Endothelial cell of umbilical vein (primary cell): ENCODE data around the gene SNX24. TPM values are rescaled to one million over a fixed set of nuclear protein-coding genes. Genes with fewer than 3 reads are reported as not detected.
A peak's percentile ranks its signal among the peaks of the same experiment; 100 is the strongest.

Experiments
- BruUV-seq: library from RNA; stranded (reverse); fragments of 400-500 nt; replicated peaks from 2 replicates; lab custom pipeline; 2021; lab: Mats Ljungman, UMichigan
- CTCF ChIA-PET: fragments of 300-600, 350-600 bp; sonication (Branson Sonifier 250); formaldehyde crosslinking; loops from one replicate; lab custom pipeline; 2021; ENCODE audit warnings: antibody characterized with exemption, inconsistent platforms; lab: Charles Lee
- POLR2A ChIA-PET: fragments of 300-600, 350-600 bp; sonication (Branson Sonifier 250); formaldehyde crosslinking; loops from one replicate; lab custom pipeline; 2021; ENCODE audit warnings: antibody characterized with exemption, inconsistent platforms; lab: Charles Lee
- DNase-seq: peaks from one replicate; pipeline ENCODE4 v3.0.0-alpha.2; 2011; ENCODE audit warnings: low read depth, low spot score
- FAIRE-seq: peaks from 2 replicates; lab custom pipeline; 2011; peaks lifted over from hg19 to GRCh38; lab: Jason Lieb, UNC
- H2AFZ ChIP-seq: 2 replicates; pipeline ENCODE4 v1.6.0; 2012; ENCODE audit warnings: low read depth, low read length, control low read depth, inconsistent platforms
- H3K27ac ChIP-seq: 2 replicates; pipeline ENCODE4 v1.5.1; 2011; ENCODE audit warnings: low read depth, mild to moderate bottlenecking, control low read depth, low read length, moderate library complexity; ENCODE audit not compliant: insufficient read depth
- H3K27me3 ChIP-seq, 2 experiments: 2 replicates each; pipeline versions ENCODE4 v1.6.0 to v1.6.1; 2011; ENCODE audit warnings: low read length in 2 of 2, mixed read lengths in 1 of 2; ENCODE audit not compliant: control insufficient read depth in 2 of 2, insufficient read depth in 2 of 2
- H3K36me3 ChIP-seq, 2 experiments: 2 replicates in 1 of 2; 3 replicates in 1 of 2; pipeline ENCODE4 v1.5.1; 2011; ENCODE audit warnings: low read length in 2 of 2, mild to moderate bottlenecking in 1 of 2, moderate library complexity in 1 of 2; ENCODE audit not compliant: control insufficient read depth in 2 of 2, insufficient read depth in 2 of 2; ENCODE audit errors: extremely low read depth in 1 of 2
- H3K4me1 ChIP-seq: 3 replicates; pipeline ENCODE4 v1.5.1; 2011; ENCODE audit warnings: mild to moderate bottlenecking, low read length; ENCODE audit not compliant: control insufficient read depth, insufficient read depth; ENCODE audit errors: extremely low read depth
- H3K4me2 ChIP-seq: 2 replicates; pipeline ENCODE4 v1.6.1; 2011; ENCODE audit warnings: low read length, control low read depth, mixed read lengths; ENCODE audit not compliant: insufficient read depth
- H3K4me3 ChIP-seq, 3 experiments: fragments of 200-600 bp in 1 of 3; sonication (generic), shearing (Covaris generic) in 1 of 3; replicated peaks in 1 of 3; 2 replicates each; pipeline ENCODE4 v1.5.1; 2011 to 2016; ENCODE audit warnings: control low read depth in 3 of 3, low read length in 3 of 3, mild to moderate bottlenecking in 2 of 3, inconsistent platforms in 1 of 3, low read depth in 1 of 3, moderate library complexity in 1 of 3; ENCODE audit not compliant: insufficient read depth in 1 of 3
- H3K79me2 ChIP-seq: 2 replicates; pipeline ENCODE4 v1.6.0; 2012; ENCODE audit warnings: low read length, inconsistent platforms; ENCODE audit not compliant: control insufficient read depth, insufficient read depth
- H3K9ac ChIP-seq: replicated peaks from 2 replicates; pipeline ENCODE3; 2011; ENCODE audit warnings: low read length, control low read depth; ENCODE audit not compliant: insufficient read depth; ENCODE audit errors: extremely low read depth
- H3K9me1 ChIP-seq: replicated peaks from 3 replicates; pipeline ENCODE4 v1.6.0; 2011; ENCODE audit warnings: mild to moderate bottlenecking, low read length; ENCODE audit not compliant: control insufficient read depth, insufficient read depth; ENCODE audit errors: extremely low read depth
- H3K9me3 ChIP-seq: replicated peaks from 2 replicates; pipeline ENCODE4 v1.5.1; 2012; ENCODE audit warnings: low read length, inconsistent platforms; ENCODE audit not compliant: control insufficient read depth, insufficient read depth
- H4K20me1 ChIP-seq: replicated peaks from 2 replicates; pipeline ENCODE3; 2011; ENCODE audit warnings: mild to moderate bottlenecking, low read length; ENCODE audit not compliant: control insufficient read depth, insufficient read depth; ENCODE audit errors: extremely low read depth
- CTCF ChIP-seq, 2 donors: IDR thresholded peaks; 1 replicate in 1 of 2; 2 replicates in 1 of 2; pipeline ENCODE4 v1.5.1; 2011; ENCODE audit warnings: low read length in 2 of 2, mild to moderate bottlenecking in 2 of 2, moderate library complexity in 2 of 2, control low read depth in 1 of 2, inconsistent platforms in 1 of 2, low read depth in 1 of 2; ENCODE audit not compliant: insufficient read depth in 1 of 2; ENCODE audit errors: extremely low read depth in 1 of 2
- EZH2 ChIP-seq: IDR thresholded peaks from 2 replicates; pipeline ENCODE4 v1.6.1; 2012; ENCODE audit warnings: borderline replicate concordance, low read depth, mild to moderate bottlenecking, moderate library complexity, low read length, inconsistent platforms; ENCODE audit not compliant: severe bottlenecking
- FOS ChIP-seq: IDR thresholded peaks from 2 replicates; pipeline ENCODE4 v1.6.1; 2011; ENCODE audit warnings: mild to moderate bottlenecking, low read length, moderate library complexity, borderline replicate concordance; ENCODE audit not compliant: insufficient read depth
- GATA2 ChIP-seq: IDR thresholded peaks from 2 replicates; pipeline ENCODE4 v1.7.0; 2011; ENCODE audit warnings: low read depth, mild to moderate bottlenecking, moderate library complexity, mixed read lengths, low read length; ENCODE audit not compliant: insufficient read length, insufficient read depth
- JUN ChIP-seq: IDR thresholded peaks from 2 replicates; pipeline ENCODE4 v1.6.1; 2011; ENCODE audit warnings: borderline replicate concordance, low read depth; ENCODE audit not compliant: insufficient read length, insufficient read depth
- MAX ChIP-seq: IDR thresholded peaks from 2 replicates; pipeline ENCODE4 v1.6.1; 2011; ENCODE audit not compliant: insufficient read depth, insufficient read length
- MYC ChIP-seq: IDR thresholded peaks from one replicate; pipeline ENCODE4 v1.6.1; 2011; ENCODE audit warnings: mild to moderate bottlenecking, low read depth, low read length
- POLR2A ChIP-seq: IDR thresholded peaks from 2 replicates; pipeline ENCODE4 v1.6.1; 2012; ENCODE audit warnings: low read depth, mild to moderate bottlenecking, control low read depth, low read length
- POLR2AphosphoS5 ChIP-seq: IDR thresholded peaks from 2 replicates; pipeline ENCODE4 v1.6.1; 2012; ENCODE audit warnings: low read depth, mild to moderate bottlenecking, control low read depth, low read length, moderate library complexity; ENCODE audit not compliant: insufficient read depth
- dilution Hi-C: fragments of 300-500 bp; cut with MboI; formaldehyde crosslinking; loops from one replicate; pipeline ENCODE4 v1.15.0; 2019; ENCODE audit warnings: low sequenced_read_pairs; ENCODE audit not compliant: extremely low pct_ligation_motif_present
- intact Hi-C: fragments of 100-400 bp; cut with micrococcal nuclease; formaldehyde crosslinking; loops from one replicate; pipeline ENCODE4 v1.10.0; 2022
- polyA plus RNA-seq, 4 experiments: library from polyadenylated mRNA; depleted of rRNA in 3 of 4; stranded (reverse) in 3 of 4; unstranded in 1 of 4; fragments of >200 nt; gene quantifications; 2 replicates each; pipeline versions ENCODE4 v1.2.1 to v1.2.3, GENCODE V29; 2011 to 2012; ENCODE audit warnings: missing spikeins in 1 of 4
- total RNA-seq: library from RNA; stranded (reverse); gene quantifications from 2 replicates; pipeline ENCODE4 v1.2.3, GENCODE V29; 2021

SNX24 gene
- total and polyA plus RNA-seq, 2 donors (not counting 3 experiments of a cell fraction or from before 2014, with no cell fraction given), result 2.9 to 14.9 TPM

GRCh38 chr5:123007754-123008153, 162.3 kb downstream of the SNX24 start:
- TF ChIP-seq EZH2, result no peak
- TF ChIP-seq POLR2A, result no peak
- no peak for TF ChIP-seq JUN
- no peak for TF ChIP-seq MAX
- TF ChIP-seq POLR2AphosphoS5, result no peak
- TF ChIP-seq MYC, result no peak
- no peak for TF ChIP-seq CTCF (IDR thresholded peaks at IDR 0.05; ENCODE audit: extremely low read depth in 1 of 2, insufficient read depth in 1 of 2, low read depth in 1 of 2, low read length in 2 of 2)
- TF ChIP-seq FOS, result no peak
- TF ChIP-seq GATA2, result no peak
- no peaks in the 10 kb centered on the region for H3K4me1 ChIP-seq
- no peaks in the 10 kb centered on the region for H3K9me3 ChIP-seq
- FAIRE-seq (peak; percentile 8), DNase-seq (no peak)
- no peak overlapping the region for H3K4me3 ChIP-seq
- H4K20me1 ChIP-seq, result no peaks in the 10 kb centered on the region
- CTCF ChIA-PET, result interaction anchor here (1.0 kb wide), 1 partner anchor 27 kb away, joined by 3 read pairs; no protein-coding TSS in a partner anchor
- H3K27me3 ChIP-seq, result no peaks in the 10 kb centered on the region
- dilution Hi-C loops, result no loop called here
- BruUV-seq, result no TSS peak
- H3K9ac ChIP-seq, result no peak overlapping the region
- no peak overlapping the region for H3K4me2 ChIP-seq
- H3K36me3 ChIP-seq, result no peaks in the 10 kb centered on the region
- H3K9me1 ChIP-seq, result no peaks in the 10 kb centered on the region
- POLR2A ChIA-PET, result no interaction called here
- intact Hi-C loops, result no loop called here
- H3K79me2 ChIP-seq, result no peaks in the 10 kb centered on the region
- H2AFZ ChIP-seq, result no peak overlapping the region
- H3K27ac ChIP-seq, result no peak overlapping the region
